Endothelial cell of umbilical vein (primary cell): ENCODE results near the gene TMCC3. TPM values are rescaled to one million over a fixed set of nuclear protein-coding genes. Genes with fewer than 3 reads are reported as not detected.

Source experiments
- BruUV-seq: library from RNA; stranded (reverse); fragments of 400-500 nt; replicated peaks from 2 replicates; lab custom pipeline; 2021; lab: Mats Ljungman, UMichigan
- CTCF ChIA-PET: fragments of 300-600, 350-600 bp; sonication (Branson Sonifier 250); formaldehyde crosslinking; loops from one replicate; lab custom pipeline; 2021; ENCODE audit warnings: antibody characterized with exemption, inconsistent platforms; lab: Charles Lee
- POLR2A ChIA-PET: fragments of 300-600, 350-600 bp; sonication (Branson Sonifier 250); formaldehyde crosslinking; loops from one replicate; lab custom pipeline; 2021; ENCODE audit warnings: antibody characterized with exemption, inconsistent platforms; lab: Charles Lee
- DNase-seq: peaks from one replicate; pipeline ENCODE4 v3.0.0-alpha.2; 2011; ENCODE audit warnings: low read depth, low spot score
- FAIRE-seq: peaks from 2 replicates; lab custom pipeline; 2011; peaks lifted over from hg19 to GRCh38; lab: Jason Lieb, UNC
- H2AFZ ChIP-seq: 2 replicates; pipeline ENCODE4 v1.6.0; 2012; ENCODE audit warnings: low read depth, low read length, control low read depth, inconsistent platforms
- H3K27ac ChIP-seq: 2 replicates; pipeline ENCODE4 v1.5.1; 2011; ENCODE audit warnings: low read depth, mild to moderate bottlenecking, control low read depth, low read length, moderate library complexity; ENCODE audit not compliant: insufficient read depth
- H3K27me3 ChIP-seq, 2 experiments: 2 replicates each; pipeline versions ENCODE4 v1.6.0 to v1.6.1; 2011; ENCODE audit warnings: low read length in 2 of 2, mixed read lengths in 1 of 2; ENCODE audit not compliant: control insufficient read depth in 2 of 2, insufficient read depth in 2 of 2
- H3K36me3 ChIP-seq, 2 experiments: 2 replicates in 1 of 2; 3 replicates in 1 of 2; pipeline ENCODE4 v1.5.1; 2011; ENCODE audit warnings: low read length in 2 of 2, mild to moderate bottlenecking in 1 of 2, moderate library complexity in 1 of 2; ENCODE audit not compliant: control insufficient read depth in 2 of 2, insufficient read depth in 2 of 2; ENCODE audit errors: extremely low read depth in 1 of 2
- H3K4me1 ChIP-seq: 3 replicates; pipeline ENCODE4 v1.5.1; 2011; ENCODE audit warnings: mild to moderate bottlenecking, low read length; ENCODE audit not compliant: control insufficient read depth, insufficient read depth; ENCODE audit errors: extremely low read depth
- H3K4me2 ChIP-seq: 2 replicates; pipeline ENCODE4 v1.6.1; 2011; ENCODE audit warnings: low read length, control low read depth, mixed read lengths; ENCODE audit not compliant: insufficient read depth
- H3K4me3 ChIP-seq, 3 experiments: fragments of 200-600 bp in 1 of 3; sonication (generic), shearing (Covaris generic) in 1 of 3; replicated peaks in 1 of 3; 2 replicates each; pipeline ENCODE4 v1.5.1; 2011 to 2016; ENCODE audit warnings: control low read depth in 3 of 3, low read length in 3 of 3, mild to moderate bottlenecking in 2 of 3, inconsistent platforms in 1 of 3, low read depth in 1 of 3, moderate library complexity in 1 of 3; ENCODE audit not compliant: insufficient read depth in 1 of 3
- H3K79me2 ChIP-seq: 2 replicates; pipeline ENCODE4 v1.6.0; 2012; ENCODE audit warnings: low read length, inconsistent platforms; ENCODE audit not compliant: control insufficient read depth, insufficient read depth
- H3K9ac ChIP-seq: replicated peaks from 2 replicates; pipeline ENCODE3; 2011; ENCODE audit warnings: low read length, control low read depth; ENCODE audit not compliant: insufficient read depth; ENCODE audit errors: extremely low read depth
- H3K9me1 ChIP-seq: replicated peaks from 3 replicates; pipeline ENCODE4 v1.6.0; 2011; ENCODE audit warnings: mild to moderate bottlenecking, low read length; ENCODE audit not compliant: control insufficient read depth, insufficient read depth; ENCODE audit errors: extremely low read depth
- H3K9me3 ChIP-seq: replicated peaks from 2 replicates; pipeline ENCODE4 v1.5.1; 2012; ENCODE audit warnings: low read length, inconsistent platforms; ENCODE audit not compliant: control insufficient read depth, insufficient read depth
- H4K20me1 ChIP-seq: replicated peaks from 2 replicates; pipeline ENCODE3; 2011; ENCODE audit warnings: mild to moderate bottlenecking, low read length; ENCODE audit not compliant: control insufficient read depth, insufficient read depth; ENCODE audit errors: extremely low read depth
- EZH2 ChIP-seq: IDR thresholded peaks from 2 replicates; pipeline ENCODE4 v1.6.1; 2012; ENCODE audit warnings: borderline replicate concordance, low read depth, mild to moderate bottlenecking, moderate library complexity, low read length, inconsistent platforms; ENCODE audit not compliant: severe bottlenecking
- FOS ChIP-seq: IDR thresholded peaks from 2 replicates; pipeline ENCODE4 v1.6.1; 2011; ENCODE audit warnings: mild to moderate bottlenecking, low read length, moderate library complexity, borderline replicate concordance; ENCODE audit not compliant: insufficient read depth
- GATA2 ChIP-seq: IDR thresholded peaks from 2 replicates; pipeline ENCODE4 v1.7.0; 2011; ENCODE audit warnings: low read depth, mild to moderate bottlenecking, moderate library complexity, mixed read lengths, low read length; ENCODE audit not compliant: insufficient read length, insufficient read depth
- JUN ChIP-seq: IDR thresholded peaks from 2 replicates; pipeline ENCODE4 v1.6.1; 2011; ENCODE audit warnings: borderline replicate concordance, low read depth; ENCODE audit not compliant: insufficient read length, insufficient read depth
- MYC ChIP-seq: IDR thresholded peaks from one replicate; pipeline ENCODE4 v1.6.1; 2011; ENCODE audit warnings: mild to moderate bottlenecking, low read depth, low read length
- POLR2A ChIP-seq: IDR thresholded peaks from 2 replicates; pipeline ENCODE4 v1.6.1; 2012; ENCODE audit warnings: low read depth, mild to moderate bottlenecking, control low read depth, low read length
- POLR2AphosphoS5 ChIP-seq: IDR thresholded peaks from 2 replicates; pipeline ENCODE4 v1.6.1; 2012; ENCODE audit warnings: low read depth, mild to moderate bottlenecking, control low read depth, low read length, moderate library complexity; ENCODE audit not compliant: insufficient read depth
- dilution Hi-C: fragments of 300-500 bp; cut with MboI; formaldehyde crosslinking; loops from one replicate; pipeline ENCODE4 v1.15.0; 2019; ENCODE audit warnings: low sequenced_read_pairs; ENCODE audit not compliant: extremely low pct_ligation_motif_present
- intact Hi-C: fragments of 100-400 bp; cut with micrococcal nuclease; formaldehyde crosslinking; loops from one replicate; pipeline ENCODE4 v1.10.0; 2022
- polyA plus RNA-seq, 4 experiments: library from polyadenylated mRNA; depleted of rRNA in 3 of 4; stranded (reverse) in 3 of 4; unstranded in 1 of 4; fragments of >200 nt; gene quantifications; 2 replicates each; pipeline versions ENCODE4 v1.2.1 to v1.2.3, GENCODE V29; 2011 to 2012; ENCODE audit warnings: missing spikeins in 1 of 4
- total RNA-seq: library from RNA; stranded (reverse); gene quantifications from 2 replicates; pipeline ENCODE4 v1.2.3, GENCODE V29; 2021
- TF ChIP-seq, protein P1 (sequence below), 2 donors: IDR thresholded peaks; 1 replicate in 1 of 2; 2 replicates in 1 of 2; pipeline ENCODE4 v1.5.1; 2011; ENCODE audit warnings: low read length in 2 of 2, mild to moderate bottlenecking in 2 of 2, moderate library complexity in 2 of 2, control low read depth in 1 of 2, inconsistent platforms in 1 of 2, low read depth in 1 of 2; ENCODE audit not compliant: insufficient read depth in 1 of 2; ENCODE audit errors: extremely low read depth in 1 of 2
- TF ChIP-seq, protein P2 (sequence below): IDR thresholded peaks from 2 replicates; pipeline ENCODE4 v1.6.1; 2011; ENCODE audit not compliant: insufficient read depth, insufficient read length

Gene TMCC3
- total and polyA plus RNA-seq, 2 donors (not counting 3 experiments of a cell fraction or from before 2014, with no cell fraction given) = 13.5 to 30.4 TPM

DNA sequence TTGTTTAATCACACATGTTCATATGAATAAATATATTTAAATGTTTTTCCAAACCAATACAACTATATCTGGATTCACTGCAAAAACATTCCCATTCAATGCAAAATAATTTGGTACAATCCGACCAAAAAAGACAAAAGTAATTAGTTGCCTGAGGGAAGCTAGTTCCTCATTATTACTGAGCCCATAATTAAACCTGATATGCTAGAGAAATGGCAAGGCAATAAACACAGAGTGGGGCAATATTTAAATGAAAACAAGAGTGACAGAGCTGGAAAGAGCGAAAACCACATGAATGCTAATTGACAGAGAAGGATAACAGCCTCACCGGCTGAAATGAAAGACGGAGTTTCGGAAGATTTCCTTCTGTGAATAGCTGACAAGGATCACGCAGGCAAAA is 82.6 kb downstream of the TMCC3 start:
- intact Hi-C loops = no loop called here
- H4K20me1 ChIP-seq = no peaks in the 10 kb centered on the region
- BruUV-seq = no TSS peak
- no peak overlapping the region for H3K4me3 ChIP-seq
- no peak overlapping the region for H3K4me2 ChIP-seq
- H3K36me3 ChIP-seq = peaks cover 6 to 11% of the 10 kb centered on the region in 2 experiments
- H3K4me1 ChIP-seq = peaks cover 29% of the 10 kb centered on the region
- dilution Hi-C loops = no loop called here
- H2AFZ ChIP-seq = no peak overlapping the region
- H3K9ac ChIP-seq = no peak overlapping the region
- no peaks in the 10 kb centered on the region for H3K27me3 ChIP-seq
- no peak for DNase-seq
- TF ChIP-seq EZH2 = no peak
- no peak for TF ChIP-seq MYC
- TF ChIP-seq, protein P1, sequence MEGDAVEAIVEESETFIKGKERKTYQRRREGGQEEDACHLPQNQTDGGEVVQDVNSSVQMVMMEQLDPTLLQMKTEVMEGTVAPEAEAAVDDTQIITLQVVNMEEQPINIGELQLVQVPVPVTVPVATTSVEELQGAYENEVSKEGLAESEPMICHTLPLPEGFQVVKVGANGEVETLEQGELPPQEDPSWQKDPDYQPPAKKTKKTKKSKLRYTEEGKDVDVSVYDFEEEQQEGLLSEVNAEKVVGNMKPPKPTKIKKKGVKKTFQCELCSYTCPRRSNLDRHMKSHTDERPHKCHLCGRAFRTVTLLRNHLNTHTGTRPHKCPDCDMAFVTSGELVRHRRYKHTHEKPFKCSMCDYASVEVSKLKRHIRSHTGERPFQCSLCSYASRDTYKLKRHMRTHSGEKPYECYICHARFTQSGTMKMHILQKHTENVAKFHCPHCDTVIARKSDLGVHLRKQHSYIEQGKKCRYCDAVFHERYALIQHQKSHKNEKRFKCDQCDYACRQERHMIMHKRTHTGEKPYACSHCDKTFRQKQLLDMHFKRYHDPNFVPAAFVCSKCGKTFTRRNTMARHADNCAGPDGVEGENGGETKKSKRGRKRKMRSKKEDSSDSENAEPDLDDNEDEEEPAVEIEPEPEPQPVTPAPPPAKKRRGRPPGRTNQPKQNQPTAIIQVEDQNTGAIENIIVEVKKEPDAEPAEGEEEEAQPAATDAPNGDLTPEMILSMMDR (IDR thresholded peaks at IDR 0.05; ENCODE audit: extremely low read depth in 1 of 2, insufficient read depth in 1 of 2, low read depth in 1 of 2, low read length in 2 of 2) = no peak
- TF ChIP-seq FOS = no peak
- TF ChIP-seq JUN = no peak
- no peak for FAIRE-seq
- H3K27ac ChIP-seq = no peak overlapping the region
- no peaks in the 10 kb centered on the region for H3K9me1 ChIP-seq
- no peaks in the 10 kb centered on the region for H3K9me3 ChIP-seq
- CTCF ChIA-PET = interaction anchor here (1.0 kb wide), 1 partner anchor 164 kb away, joined by 4 read pairs; no protein-coding TSS in a partner anchor
- H3K79me2 ChIP-seq = peaks cover 5% of the 10 kb centered on the region
- POLR2A ChIA-PET = no interaction called here

DNA sequence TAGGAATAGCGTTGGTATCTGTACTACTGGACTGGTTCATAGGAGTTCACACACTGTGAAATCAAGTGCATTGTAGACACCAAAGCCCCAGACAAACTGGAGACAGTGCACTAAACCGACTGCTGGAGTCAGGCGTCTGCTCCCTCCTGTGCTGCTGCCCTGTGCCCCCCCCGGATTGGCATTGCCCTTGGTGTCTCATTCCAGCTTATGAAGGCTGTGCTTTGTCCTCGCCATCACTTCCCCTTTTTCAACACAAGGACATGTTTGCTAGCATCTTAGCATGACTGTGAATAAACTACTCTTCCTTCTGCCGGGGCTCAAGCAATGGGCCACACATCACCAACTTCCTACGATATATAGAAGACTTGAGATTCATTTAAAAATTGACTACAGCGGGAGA is 84.0 kb downstream of the TMCC3 start:
- H3K9ac ChIP-seq = no peak overlapping the region
- FAIRE-seq (no peak), DNase-seq (no peak)
- peaks cover 5 to 6% of the 10 kb centered on the region in 2 experiments for H3K36me3 ChIP-seq
- H2AFZ ChIP-seq = no peak overlapping the region
- no peaks in the 10 kb centered on the region for H3K9me1 ChIP-seq
- H3K4me1 ChIP-seq = peaks cover 23% of the 10 kb centered on the region
- POLR2A ChIA-PET = no interaction called here
- dilution Hi-C loops = no loop called here
- CTCF ChIA-PET = no interaction called here
- no peak overlapping the region for H3K27ac ChIP-seq
- intact Hi-C loops = no loop called here
- H3K9me3 ChIP-seq = no peaks in the 10 kb centered on the region
- no TSS peak for BruUV-seq
- no peaks in the 10 kb centered on the region for H3K27me3 ChIP-seq
- H3K79me2 ChIP-seq = peaks cover 2% of the 10 kb centered on the region
- no peak overlapping the region for H3K4me2 ChIP-seq
- no peak overlapping the region for H3K4me3 ChIP-seq
- TF ChIP-seq MYC (no peak), POLR2A (no peak), GATA2 (no peak), FOS (no peak), EZH2 (no peak), JUN (no peak), POLR2AphosphoS5 (no peak)
- TF ChIP-seq, protein P1 (IDR thresholded peaks at IDR 0.05; ENCODE audit: extremely low read depth in 1 of 2, insufficient read depth in 1 of 2, low read depth in 1 of 2, low read length in 2 of 2) = no peak
- TF ChIP-seq, protein P2, sequence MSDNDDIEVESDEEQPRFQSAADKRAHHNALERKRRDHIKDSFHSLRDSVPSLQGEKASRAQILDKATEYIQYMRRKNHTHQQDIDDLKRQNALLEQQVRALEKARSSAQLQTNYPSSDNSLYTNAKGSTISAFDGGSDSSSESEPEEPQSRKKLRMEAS = no peak
- no peaks in the 10 kb centered on the region for H4K20me1 ChIP-seq
